HepG2 (cell line): ENCODE data around the gene AP4S1.

Experiments
- AFF4 ChIP-seq: sonication (generic); formaldehyde crosslinking; IDR thresholded peaks from 2 replicates; pipeline ENCODE4 v1.4.0; 2020; ENCODE audit warnings: missing genetic modification reagents
- CBX2 ChIP-seq, 2 experiments: fragments of 200-600 bp in 1 of 2; sonication (generic); formaldehyde crosslinking in 1 of 2; IDR thresholded peaks; 2 replicates each; pipeline versions ENCODE4 v1.7.0 to v1.8.1; 2018 to 2022; ENCODE audit warnings: low read depth in 2 of 2, low read length in 1 of 2, mild to moderate bottlenecking in 1 of 2, missing genetic modification reagents in 1 of 2
- MAZ ChIP-seq, 2 experiments: sonication (generic) in 1 of 2; formaldehyde crosslinking in 1 of 2; IDR thresholded peaks; 2 replicates each; pipeline versions ENCODE4 v1.5.0 to v1.6.1; 2012 to 2020; ENCODE audit warnings: low read depth in 2 of 2, mild to moderate bottlenecking in 2 of 2, borderline replicate concordance in 1 of 2, improper control_type of control experiment in 1 of 2, low read length in 1 of 2, missing genetic modification reagents in 1 of 2, moderate library complexity in 1 of 2
- TF ChIP-seq, protein P1 (sequence below): sonication (generic); formaldehyde crosslinking; IDR thresholded peaks from 2 replicates; pipeline ENCODE4 v1.4.0; 2020; ENCODE audit warnings: missing genetic modification reagents, borderline replicate concordance

DNA sequence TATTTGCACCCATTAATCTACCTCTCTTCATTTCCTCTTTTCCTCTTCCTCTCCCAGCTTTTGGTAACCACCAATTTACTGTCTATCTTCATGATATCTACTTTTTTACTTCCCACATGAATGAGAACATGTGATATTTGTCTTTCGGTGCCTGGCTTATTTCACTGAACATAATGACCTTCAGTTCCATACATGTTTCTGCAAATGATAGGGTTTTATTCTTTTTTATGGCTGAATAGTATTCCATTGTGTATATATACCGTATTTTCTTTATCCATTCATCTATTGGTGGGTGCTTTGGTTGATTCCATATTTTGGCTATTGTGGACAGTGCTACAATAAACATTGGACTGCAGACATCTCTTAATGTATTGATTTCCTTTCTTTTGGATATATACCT lies 49.7 kb downstream of the AP4S1 start:
- no peak for TF ChIP-seq AFF4 (CRISPR knock-in tag)
- no peak for TF ChIP-seq CBX2 (IDR thresholded peaks at IDR 0.05; ENCODE audit: low read depth, low read length)
- TF ChIP-seq CBX2 (CRISPR knock-in tag; IDR thresholded peaks at IDR 0.05; ENCODE audit: low read depth) = no peak
- TF ChIP-seq, protein P1, sequence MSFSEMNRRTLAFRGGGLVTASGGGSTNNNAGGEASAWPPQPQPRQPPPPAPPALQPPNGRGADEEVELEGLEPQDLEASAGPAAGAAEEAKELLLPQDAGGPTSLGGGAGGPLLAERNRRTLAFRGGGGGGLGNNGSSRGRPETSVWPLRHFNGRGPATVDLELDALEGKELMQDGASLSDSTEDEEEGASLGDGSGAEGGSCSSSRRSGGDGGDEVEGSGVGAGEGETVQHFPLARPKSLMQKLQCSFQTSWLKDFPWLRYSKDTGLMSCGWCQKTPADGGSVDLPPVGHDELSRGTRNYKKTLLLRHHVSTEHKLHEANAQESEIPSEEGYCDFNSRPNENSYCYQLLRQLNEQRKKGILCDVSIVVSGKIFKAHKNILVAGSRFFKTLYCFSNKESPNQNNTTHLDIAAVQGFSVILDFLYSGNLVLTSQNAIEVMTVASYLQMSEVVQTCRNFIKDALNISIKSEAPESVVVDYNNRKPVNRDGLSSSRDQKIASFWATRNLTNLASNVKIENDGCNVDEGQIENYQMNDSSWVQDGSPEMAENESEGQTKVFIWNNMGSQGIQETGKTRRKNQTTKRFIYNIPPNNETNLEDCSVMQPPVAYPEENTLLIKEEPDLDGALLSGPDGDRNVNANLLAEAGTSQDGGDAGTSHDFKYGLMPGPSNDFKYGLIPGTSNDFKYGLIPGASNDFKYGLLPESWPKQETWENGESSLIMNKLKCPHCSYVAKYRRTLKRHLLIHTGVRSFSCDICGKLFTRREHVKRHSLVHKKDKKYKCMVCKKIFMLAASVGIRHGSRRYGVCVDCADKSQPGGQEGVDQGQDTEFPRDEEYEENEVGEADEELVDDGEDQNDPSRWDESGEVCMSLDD (CRISPR knock-in tag) = no peak
- TF ChIP-seq MAZ (IDR thresholded peaks at IDR 0.05; ENCODE audit: borderline replicate concordance, low read depth, low read length) = no peak
- TF ChIP-seq MAZ (CRISPR knock-in tag; IDR thresholded peaks at IDR 0.05; ENCODE audit: low read depth) = no peak
